Heart left ventricle (tissue), 16 donors: Measurements from ENCODE around the gene ARL8A. TPM values are rescaled to one million over a fixed set of nuclear protein-coding genes. Genes with fewer than 3 reads are reported as not detected.
"Not testable (repeated sequence)": the region's sequence is repeated elsewhere in the genome, so short reads cannot be mapped to it uniquely, and the experiment has no call there.

ENCODE experiments used
- ATAC-seq, 4 donors: fragments of 200-7000 bp; cut with Tn5 transposase; one replicate each; pipeline ENCODE4 v1.9.1; 2020 to 2022; ENCODE audit warnings: moderate library complexity in 4 of 4, mild to moderate bottlenecking in 3 of 4, moderate number of reproducible peaks in 1 of 4
- DNase-seq, 5 donors: peaks; one replicate each; pipeline ENCODE4 v3.0.0-alpha.2; 2020
- H3K27ac ChIP-seq, 12 donors: fragments of 200-600 bp; sonication (generic) in 4 of 12; one replicate each; pipeline versions ENCODE4 v1.5.0 to v1.8.0; 2016 to 2022; ENCODE audit warnings: mild to moderate bottlenecking in 2 of 12
- H3K27me3 ChIP-seq, 9 donors: fragments of 200-600 bp; sonication (generic) in 2 of 9; one replicate each; pipeline versions ENCODE4 v1.5.1 to v1.8.0; 2016 to 2022; ENCODE audit warnings: mild to moderate bottlenecking in 3 of 9
- H3K36me3 ChIP-seq, 9 donors: fragments of 200-600 bp; sonication (generic) in 2 of 9; one replicate each; pipeline versions ENCODE4 v1.5.0 to v1.8.0; 2018 to 2022; ENCODE audit warnings: mild to moderate bottlenecking in 2 of 9
- H3K4me1 ChIP-seq, 12 donors: fragments of 200-600 bp; sonication (generic) in 4 of 12; one replicate each; pipeline versions ENCODE4 v1.5.0 to v1.8.0; 2016 to 2022; ENCODE audit warnings: mild to moderate bottlenecking in 3 of 12
- H3K4me3 ChIP-seq, 12 donors: fragments of 200-600 bp; sonication (generic) in 4 of 12; one replicate each; pipeline versions ENCODE4 v1.5.0 to v1.8.0; 2017 to 2022; ENCODE audit warnings: mild to moderate bottlenecking in 9 of 12, moderate library complexity in 4 of 12
- H3K9me3 ChIP-seq, 12 donors: fragments of 200-600 bp; sonication (generic) in 4 of 12; one replicate each; pipeline versions ENCODE4 v1.5.0 to v1.8.0; 2016 to 2022; ENCODE audit warnings: mild to moderate bottlenecking in 1 of 12
- CTCF ChIP-seq, 12 donors: fragments of 200-600 bp; sonication (generic) in 4 of 12; IDR thresholded peaks; one replicate each; pipeline versions ENCODE4 v1.5.0 to v1.8.0; 2018 to 2022; ENCODE audit warnings: antibody characterized with exemption in 12 of 12, mild to moderate bottlenecking in 5 of 12
- POLR2A ChIP-seq, 2 donors: fragments of 450-650 bp; IDR thresholded peaks; one replicate each; pipeline ENCODE4 v1.6.1; 2017; ENCODE audit warnings: antibody characterized with exemption in 2 of 2, mild to moderate bottlenecking in 2 of 2, moderate library complexity in 2 of 2
- WGBS, 4 donors: extraction: QIAGEN DNeasy Blood & Tissue Kit in 2 of 4; methylation state at CpG; one replicate each; pipeline versions ENCODE4 v1.1.5 to v1.1.7; 2013 to 2018; 5-methylcytosine and 5-hydroxymethylcytosine counted together
- intact Hi-C, 10 donors: fragments of 100-400 bp; cut with DNase I; formaldehyde crosslinking; loops; one replicate each; pipeline versions ENCODE4 v1.11.1 to v1.14.2; 2022
- polyA plus RNA-seq, 2 donors: library from polyadenylated mRNA; stranded (reverse); fragments of 200-250 nt; gene quantifications; one replicate each; pipeline ENCODE4 v1.2.3, GENCODE V29; 2013
- total RNA-seq, 9 donors: library from RNA; depleted of rRNA in 2 of 9; stranded (reverse); fragments of >200 nt in 2 of 9; fragmentation: NEBNext Ultra II Directional in 3 of 9; extraction: Animal tissue kit (Norgen Biotek cat#: 25700) in 3 of 9; gene quantifications; one replicate each; pipeline versions ENCODE4 v1.1.0 to v1.2.4, GENCODE V29; 2016 to 2023
- donor health status: ischemic (EF 13 %, LVEDD 7.1; RV severe dilation, severe dysfunction).
- donor health status: healthy with polysubstance abuse.
- donor health status: DM: no; HTN: yes; CAD: no.
- donor health status: DM: no; HTN: no; CAD: no.
- donor health status: ischemic (EF 25% LVEDD 6.9; RV normal size, moderate dysfunction).
- donor health status: ischemic (EF 25% LVEDD 5.7; RV mildly dilated, moderate dysfunction).
- donor health status: healthy.
- donor health status: DM: yes; HTN: yes; CAD: no.
- donor health status: ischemic (EF 35%, LVEDD 5.7; RV mildly dilated, moderate dysfunction).
- donor health status: nonischemic (EF 11% LVEDD 7.7; RV severe dilation, severe dysfunction).
- donor health status: DM: yes; HTN: yes; CAD: no.
- donor health status: PGD.
- donor health status: ischemic (EF 29% LVEDD 5.4; RV normal size, mild dysfunction).
- donor health status: nonischemic (EF 23%, LVEDD 6.1; RV moderate dilation, normal function).

ARL8A gene
- total and polyA plus RNA-seq, 11 donors, result 22.6 to 86.4 (median 73.3) TPM

- H3K27ac ChIP-seq, result peak overlapping the region; percentile 72 to 98 (median 92)
- peak overlapping the region; percentile 81 to 100 (median 97) for H3K4me3 ChIP-seq
- no peak for TF ChIP-seq CTCF (IDR thresholded peaks at IDR 0.05)
- no peak for TF ChIP-seq POLR2A (IDR thresholded peaks at IDR 0.05)
- H3K4me1 ChIP-seq, result peaks cover 0 to 41% (median 22%) of the 10 kb centered on the region in 12 donors
- intact Hi-C loops, result no loop called here
- ATAC-seq (peak in 2 of 4 donors; percentile 5 to 10), DNase-seq (peak in 1 of 5 donors; percentile 11)
- no peaks in the 10 kb centered on the region for H3K9me3 ChIP-seq
- WGBS, 4 donors, result 8 to 15% (median 10%) methylated on average over 13 of the region's 13 CpGs
- no peaks in the 10 kb centered on the region for H3K27me3 ChIP-seq
- H3K36me3 ChIP-seq, result peaks cover 0 to 12% (median 0%) of the 10 kb centered on the region in 9 donors
These were observed 669 bp upstream of the ARL8A start for GRCh38 chr1:202145068-202145743.

- TF ChIP-seq POLR2A (IDR thresholded peaks at IDR 0.05) (no peak), CTCF (IDR thresholded peaks at IDR 0.05) (no peak)
- Histone ChIP-seq H3K27ac (peak overlapping the region; percentile 72 to 98 (median 92)), H3K9me3 (no peaks in the 10 kb centered on the region), H3K4me1 (peaks cover 0 to 41% (median 22%) of the 10 kb centered on the region in 12 donors), H3K36me3 (peaks cover 0 to 10% (median 0%) of the 10 kb centered on the region in 9 donors), H3K27me3 (no peaks in the 10 kb centered on the region), H3K4me3 (peak overlapping the region; percentile 81 to 100 (median 97))
- intact Hi-C loops, result no loop called here
- ATAC-seq (peak; percentile 13 to 61 (median 56)), DNase-seq (peak; percentile 48 to 83 (median 58))
- 0 to 1% (median 0%) methylated on average over 4 to 58 of the region's 58 CpGs for WGBS, 4 donors
These were observed 652 bp downstream of the ARL8A start for GRCh38 chr1:202143768-202144401.

- 11 to 18% (median 13%) methylated on average over 17 of the region's 17 CpGs for WGBS, 4 donors
- H3K27ac ChIP-seq, result peak overlapping the region; percentile 72 to 98 (median 92)
- intact Hi-C loops, result no loop called here
- no peaks in the 10 kb centered on the region for H3K9me3 ChIP-seq
- ATAC-seq (peak; percentile 4 to 58 (median 37)), DNase-seq (peak in 1 of 5 donors; percentile 45)
- peak overlapping the region; percentile 81 to 100 (median 97) for H3K4me3 ChIP-seq
- peaks cover 0 to 17% (median 3%) of the 10 kb centered on the region in 9 donors for H3K36me3 ChIP-seq
- peaks cover 0 to 41% (median 22%) of the 10 kb centered on the region in 12 donors for H3K4me1 ChIP-seq
- TF ChIP-seq CTCF (IDR thresholded peaks at IDR 0.05) (no peak), POLR2A (IDR thresholded peaks at IDR 0.05) (no peak)
- no peaks in the 10 kb centered on the region for H3K27me3 ChIP-seq
These were observed 1.3 kb downstream of the ARL8A start for GRCh38 chr1:202143011-202143767.

GRCh38 chr1:202141468-202141867, 3.1 kb downstream of the ARL8A start:
- Histone ChIP-seq H3K36me3 (peaks cover 0 to 33% (median 18%) of the 10 kb centered on the region in 9 donors), H3K4me1 (peaks cover 0 to 41% (median 22%) of the 10 kb centered on the region in 12 donors), H3K27ac (peak overlapping the region in 1 of 12 donors; percentile 8)
- WGBS, 4 donors, result 91 to 97% (median 94%) methylated on average over 3 of the region's 3 CpGs
- H3K4me3 ChIP-seq, ATAC-seq, intact Hi-C loops, H3K27me3 ChIP-seq, H3K9me3 ChIP-seq: not testable (repeated sequence)
- DNase-seq, result peak in 1 of 5 donors; percentile 9
